ENCODE data around the gene WFS1. TPM values are rescaled to one million over a fixed set of nuclear protein-coding genes. Genes with fewer than 3 reads are reported as not detected.

Gene WFS1
- polyA plus RNA-seq, 4 donors = 4.1 to 35.1 (median 12.2) TPM

GRCh38 chr4:6251365-6251764, 18.3 kb upstream of the WFS1 start:
- DNase-seq (no peak), FAIRE-seq (no peak)
- 94 to 97% (median 96%) methylated on average over 14 of the region's 14 CpGs for WGBS, 3 donors
- Histone ChIP-seq H3K4me1 (ENCODE audit: control insufficient read depth in 3 of 3, insufficient read depth in 2 of 3, low read depth in 1 of 3, low read length in 2 of 3) (no peaks in the 10 kb centered on the region), H3K4me3 (ENCODE audit: low read depth in 1 of 3, low read length in 3 of 3) (no peak overlapping the region), H3K9me3 (ENCODE audit: control insufficient read depth in 2 of 2, insufficient read depth in 1 of 2, low read depth in 1 of 2, low read length in 1 of 2) (no peaks in the 10 kb centered on the region), H3K27ac (ENCODE audit: low read depth in 1 of 3, low read length in 2 of 3) (no peak overlapping the region), H3K36me3 (ENCODE audit: control insufficient read depth in 3 of 3, insufficient read depth in 2 of 3, low read depth in 1 of 3, low read length in 3 of 3) (no peaks in the 10 kb centered on the region), H3K27me3 (ENCODE audit: control insufficient read depth in 3 of 3, insufficient read depth in 3 of 3, low read length in 3 of 3) (peaks cover 0 to 15% (median 7%) of the 10 kb centered on the region in 3 donors)

- Histone ChIP-seq H3K4me1 (ENCODE audit: control insufficient read depth in 3 of 3, insufficient read depth in 2 of 3, low read depth in 1 of 3, low read length in 2 of 3) (no peaks in the 10 kb centered on the region), H3K27me3 (ENCODE audit: control insufficient read depth in 3 of 3, insufficient read depth in 3 of 3, low read length in 3 of 3) (peaks cover 0 to 11% (median 4%) of the 10 kb centered on the region in 3 donors), H3K4me3 (ENCODE audit: low read depth in 1 of 3, low read length in 3 of 3) (no peak overlapping the region), H3K27ac (ENCODE audit: low read depth in 1 of 3, low read length in 2 of 3) (no peak overlapping the region), H3K36me3 (ENCODE audit: control insufficient read depth in 3 of 3, insufficient read depth in 2 of 3, low read depth in 1 of 3, low read length in 3 of 3) (no peaks in the 10 kb centered on the region), H3K9me3 (ENCODE audit: control insufficient read depth in 2 of 2, insufficient read depth in 1 of 2, low read depth in 1 of 2, low read length in 1 of 2) (no peaks in the 10 kb centered on the region)
- FAIRE-seq (no peak), DNase-seq (no peak)
- WGBS, 3 donors = 73 to 83% (median 82%) methylated on average over 8 of the region's 8 CpGs
Observed at GRCh38 chr4:6252051-6252450, 17.6 kb upstream of the WFS1 start.

- no peaks in the 10 kb centered on the region for H3K9me3 ChIP-seq (ENCODE audit: control insufficient read depth in 2 of 2, insufficient read depth in 1 of 2, low read depth in 1 of 2, low read length in 1 of 2)
- no peak for DNase-seq
- 71 to 84% (median 78%) methylated on average over 6 of the region's 6 CpGs for WGBS, 3 donors
- no peak overlapping the region for H3K27ac ChIP-seq (ENCODE audit: low read depth in 1 of 3, low read length in 2 of 3)
- no peaks in the 10 kb centered on the region for H3K36me3 ChIP-seq (ENCODE audit: control insufficient read depth in 3 of 3, insufficient read depth in 2 of 3, low read depth in 1 of 3, low read length in 3 of 3)
- FAIRE-seq = no peak
- H3K4me1 ChIP-seq (ENCODE audit: control insufficient read depth in 3 of 3, insufficient read depth in 2 of 3, low read depth in 1 of 3, low read length in 2 of 3) = no peaks in the 10 kb centered on the region
- peaks cover 0 to 13% (median 1%) of the 10 kb centered on the region in 3 donors for H3K27me3 ChIP-seq (ENCODE audit: control insufficient read depth in 3 of 3, insufficient read depth in 3 of 3, low read length in 3 of 3)
- no peak overlapping the region for H3K4me3 ChIP-seq (ENCODE audit: low read depth in 1 of 3, low read length in 3 of 3)
Observed at GRCh38 chr4:6253111-6253510, 16.5 kb upstream of the WFS1 start.

- no peaks in the 10 kb centered on the region for H3K4me1 ChIP-seq (ENCODE audit: control insufficient read depth in 3 of 3, insufficient read depth in 2 of 3, low read depth in 1 of 3, low read length in 2 of 3)
- H3K4me3 ChIP-seq (ENCODE audit: low read depth in 1 of 3, low read length in 3 of 3) = no peak overlapping the region
- no peak for DNase-seq
- 85 to 87% (median 87%) methylated on average over 14 of the region's 14 CpGs for WGBS, 3 donors
- peaks cover 0 to 8% (median 0%) of the 10 kb centered on the region in 3 donors for H3K27me3 ChIP-seq (ENCODE audit: control insufficient read depth in 3 of 3, insufficient read depth in 3 of 3, low read length in 3 of 3)
- no peak overlapping the region for H3K27ac ChIP-seq (ENCODE audit: low read depth in 1 of 3, low read length in 2 of 3)
- no peaks in the 10 kb centered on the region for H3K36me3 ChIP-seq (ENCODE audit: control insufficient read depth in 3 of 3, insufficient read depth in 2 of 3, low read depth in 1 of 3, low read length in 3 of 3)
- no peaks in the 10 kb centered on the region for H3K9me3 ChIP-seq (ENCODE audit: control insufficient read depth in 2 of 2, insufficient read depth in 1 of 2, low read depth in 1 of 2, low read length in 1 of 2)
- no peak for FAIRE-seq
Observed at GRCh38 chr4:6253961-6254360, 15.7 kb upstream of the WFS1 start.

- Histone ChIP-seq H3K4me3 (ENCODE audit: low read depth in 1 of 3, low read length in 3 of 3) (no peak overlapping the region), H3K4me1 (ENCODE audit: control insufficient read depth in 3 of 3, insufficient read depth in 2 of 3, low read depth in 1 of 3, low read length in 2 of 3) (no peaks in the 10 kb centered on the region), H3K27ac (ENCODE audit: low read depth in 1 of 3, low read length in 2 of 3) (no peak overlapping the region), H3K27me3 (ENCODE audit: control insufficient read depth in 3 of 3, insufficient read depth in 3 of 3, low read length in 3 of 3) (peaks cover 0 to 2% (median 0%) of the 10 kb centered on the region in 3 donors), H3K9me3 (ENCODE audit: control insufficient read depth in 2 of 2, insufficient read depth in 1 of 2, low read depth in 1 of 2, low read length in 1 of 2) (no peaks in the 10 kb centered on the region), H3K36me3 (ENCODE audit: control insufficient read depth in 3 of 3, insufficient read depth in 2 of 3, low read depth in 1 of 3, low read length in 3 of 3) (no peaks in the 10 kb centered on the region)
- DNase-seq = no peak
- FAIRE-seq = no peak
- WGBS, 3 donors = 67 to 86% (median 75%) methylated on average over 9 of the region's 9 CpGs
Observed at GRCh38 chr4:6256141-6256540, 13.5 kb upstream of the WFS1 start.

- H3K36me3 ChIP-seq (ENCODE audit: control insufficient read depth in 3 of 3, insufficient read depth in 2 of 3, low read depth in 1 of 3, low read length in 3 of 3) = no peaks in the 10 kb centered on the region
- 30 to 35% (median 33%) methylated on average over 17 to 18 of the region's 18 CpGs for WGBS, 3 donors
- H3K4me3 ChIP-seq (ENCODE audit: low read depth in 1 of 3, low read length in 3 of 3) = no peak overlapping the region
- H3K27ac ChIP-seq (ENCODE audit: low read depth in 1 of 3, low read length in 2 of 3) = no peak overlapping the region
- no peaks in the 10 kb centered on the region for H3K9me3 ChIP-seq (ENCODE audit: control insufficient read depth in 2 of 2, insufficient read depth in 1 of 2, low read depth in 1 of 2, low read length in 1 of 2)
- FAIRE-seq = no peak
- H3K27me3 ChIP-seq (ENCODE audit: control insufficient read depth in 3 of 3, insufficient read depth in 3 of 3, low read length in 3 of 3) = peaks cover 0 to 2% (median 0%) of the 10 kb centered on the region in 3 donors
- H3K4me1 ChIP-seq (ENCODE audit: control insufficient read depth in 3 of 3, insufficient read depth in 2 of 3, low read depth in 1 of 3, low read length in 2 of 3) = no peaks in the 10 kb centered on the region
- no peak for DNase-seq
Observed at GRCh38 chr4:6257247-6258025, 12.2 kb upstream of the WFS1 start.

- Histone ChIP-seq H3K4me3 (ENCODE audit: low read depth in 1 of 3, low read length in 3 of 3) (no peak overlapping the region), H3K27me3 (ENCODE audit: control insufficient read depth in 3 of 3, insufficient read depth in 3 of 3, low read length in 3 of 3) (peaks cover 0 to 2% (median 0%) of the 10 kb centered on the region in 3 donors), H3K27ac (ENCODE audit: low read depth in 1 of 3, low read length in 2 of 3) (no peak overlapping the region), H3K4me1 (ENCODE audit: control insufficient read depth in 3 of 3, insufficient read depth in 2 of 3, low read depth in 1 of 3, low read length in 2 of 3) (no peaks in the 10 kb centered on the region), H3K36me3 (ENCODE audit: control insufficient read depth in 3 of 3, insufficient read depth in 2 of 3, low read depth in 1 of 3, low read length in 3 of 3) (no peaks in the 10 kb centered on the region), H3K9me3 (ENCODE audit: control insufficient read depth in 2 of 2, insufficient read depth in 1 of 2, low read depth in 1 of 2, low read length in 1 of 2) (no peaks in the 10 kb centered on the region)
- WGBS, 3 donors = 59 to 73% (median 72%) methylated on average over 5 of the region's 5 CpGs
- DNase-seq (no peak), FAIRE-seq (no peak)
Observed at GRCh38 chr4:6258026-6258360, 11.7 kb upstream of the WFS1 start.

- no peak overlapping the region for H3K4me3 ChIP-seq (ENCODE audit: low read depth in 1 of 3, low read length in 3 of 3)
- H3K9me3 ChIP-seq (ENCODE audit: control insufficient read depth in 2 of 2, insufficient read depth in 1 of 2, low read depth in 1 of 2, low read length in 1 of 2) = no peaks in the 10 kb centered on the region
- DNase-seq (no peak), FAIRE-seq (no peak)
- no peaks in the 10 kb centered on the region for H3K36me3 ChIP-seq (ENCODE audit: control insufficient read depth in 3 of 3, insufficient read depth in 2 of 3, low read depth in 1 of 3, low read length in 3 of 3)
- H3K4me1 ChIP-seq (ENCODE audit: control insufficient read depth in 3 of 3, insufficient read depth in 2 of 3, low read depth in 1 of 3, low read length in 2 of 3) = no peaks in the 10 kb centered on the region
- H3K27ac ChIP-seq (ENCODE audit: low read depth in 1 of 3, low read length in 2 of 3) = no peak overlapping the region
- 55 to 71% (median 58%) methylated on average over 4 of the region's 4 CpGs for WGBS, 3 donors
- peaks cover 0 to 2% (median 0%) of the 10 kb centered on the region in 3 donors for H3K27me3 ChIP-seq (ENCODE audit: control insufficient read depth in 3 of 3, insufficient read depth in 3 of 3, low read length in 3 of 3)
Observed at GRCh38 chr4:6258741-6259140, 10.9 kb upstream of the WFS1 start.

GRCh38 chr4:6259886-6260285, 9.8 kb upstream of the WFS1 start:
- FAIRE-seq = no peak
- 74 to 86% (median 83%) methylated on average over 8 of the region's 8 CpGs for WGBS, 3 donors

More at GRCh38 chr4:6259886-6260285, 9.8 kb upstream of the WFS1 start:
- DNase-seq = no peak
- Histone ChIP-seq H3K27me3 (ENCODE audit: control insufficient read depth in 3 of 3, insufficient read depth in 3 of 3, low read length in 3 of 3) (peaks cover 0 to 2% (median 0%) of the 10 kb centered on the region in 3 donors), H3K4me3 (ENCODE audit: low read depth in 1 of 3, low read length in 3 of 3) (no peak overlapping the region), H3K27ac (ENCODE audit: low read depth in 1 of 3, low read length in 2 of 3) (no peak overlapping the region), H3K9me3 (ENCODE audit: control insufficient read depth in 2 of 2, insufficient read depth in 1 of 2, low read depth in 1 of 2, low read length in 1 of 2) (no peaks in the 10 kb centered on the region), H3K36me3 (ENCODE audit: control insufficient read depth in 3 of 3, insufficient read depth in 2 of 3, low read depth in 1 of 3, low read length in 3 of 3) (no peaks in the 10 kb centered on the region), H3K4me1 (ENCODE audit: control insufficient read depth in 3 of 3, insufficient read depth in 2 of 3, low read depth in 1 of 3, low read length in 2 of 3) (no peaks in the 10 kb centered on the region)

All from small intestine (tissue), 7 donors.